CD14-positive monocyte (primary cell): ENCODE results near the gene TNNT3. TPM values are rescaled to one million over a fixed set of nuclear protein-coding genes. Genes with fewer than 3 reads are reported as not detected.

Experiments used
- DNase-seq, 3 donors: peaks; one replicate each; pipeline ENCODE4 v3.0.0-alpha.2; 2011 to 2022
- H2AFZ ChIP-seq: 2 replicates; pipeline ENCODE4 v1.6.0; 2012; ENCODE audit warnings: mild to moderate bottlenecking, low read depth, low read length, inconsistent platforms; ENCODE audit not compliant: insufficient read depth, poor library complexity, severe bottlenecking
- H3K27ac ChIP-seq, 2 donors: 1 replicate in 1 of 2; 2 replicates in 1 of 2; pipeline ENCODE4 v1.5.1; 2012 to 2013; ENCODE audit warnings: low read length in 2 of 2, control low read depth in 1 of 2, inconsistent platforms in 1 of 2, low read depth in 1 of 2, mild to moderate bottlenecking in 1 of 2
- H3K27me3 ChIP-seq, 2 donors: one replicate each; pipeline versions ENCODE4 v1.6.0 to v1.6.1; 2011 to 2013; ENCODE audit warnings: low read length in 2 of 2; ENCODE audit not compliant: control insufficient read depth in 2 of 2, insufficient read depth in 2 of 2
- H3K36me3 ChIP-seq, 2 donors: replicated peaks in 1 of 2; 1 replicate in 1 of 2; 2 replicates in 1 of 2; pipeline versions ENCODE4 v1.5.1 to v1.6.1; 2012 to 2013; ENCODE audit warnings: low read length in 2 of 2, control low read depth in 1 of 2, inconsistent platforms in 1 of 2, mild to moderate bottlenecking in 1 of 2; ENCODE audit not compliant: insufficient read depth in 2 of 2, control insufficient read depth in 1 of 2
- H3K4me1 ChIP-seq, 2 donors: 1 replicate in 1 of 2; 2 replicates in 1 of 2; pipeline versions ENCODE4 v1.5.1 to v1.6.1; 2012 to 2013; ENCODE audit warnings: low read length in 2 of 2, control low read depth in 1 of 2, inconsistent platforms in 1 of 2, mild to moderate bottlenecking in 1 of 2, moderate library complexity in 1 of 2; ENCODE audit not compliant: insufficient read depth in 2 of 2, control insufficient read depth in 1 of 2
- H3K4me2 ChIP-seq: replicated peaks from 2 replicates; pipeline ENCODE3; 2012; ENCODE audit warnings: low read length, moderate library complexity, mild to moderate bottlenecking; ENCODE audit not compliant: poor library complexity, severe bottlenecking; ENCODE audit errors: extremely low read depth
- H3K4me3 ChIP-seq, 3 experiments: fragments of 200-600 bp in 1 of 3; sonication (generic) in 1 of 3; replicated peaks in 1 of 3; 1 replicate in 2 of 3; 2 replicates in 1 of 3; pipeline ENCODE4 v1.5.1; 2011 to 2013; ENCODE audit warnings: low read length in 3 of 3, mild to moderate bottlenecking in 3 of 3, control low read depth in 2 of 3, low read depth in 2 of 3, inconsistent platforms in 1 of 3, moderate library complexity in 1 of 3
- H3K79me2 ChIP-seq: 2 replicates; pipeline ENCODE4 v1.6.0; 2012; ENCODE audit warnings: mild to moderate bottlenecking, control low read depth, inconsistent platforms, low read length, moderate library complexity; ENCODE audit not compliant: insufficient read depth
- H3K9ac ChIP-seq: 2 replicates; pipeline ENCODE4 v1.6.0; 2017; ENCODE audit warnings: low read length, mild to moderate bottlenecking; ENCODE audit not compliant: insufficient read depth, poor library complexity, severe bottlenecking
- H3K9me3 ChIP-seq, 2 donors: replicated peaks in 1 of 2; 1 replicate in 1 of 2; 2 replicates in 1 of 2; pipeline versions ENCODE4 v1.5.1 to v1.6.1; 2012 to 2013; ENCODE audit warnings: low read length in 2 of 2, control low read depth in 1 of 2; ENCODE audit not compliant: control insufficient read depth in 1 of 2, insufficient read depth in 1 of 2
- H4K20me1 ChIP-seq: 2 replicates; pipeline ENCODE4 v1.6.0; 2012; ENCODE audit warnings: mild to moderate bottlenecking, low read length, control low read depth, moderate library complexity; ENCODE audit not compliant: insufficient read depth
- H3K27ac Mint-ChIP-seq, 7 donors: one replicate each; pipeline ENCODE4 v1.8.0; 2020; ENCODE audit warnings: mild to moderate bottlenecking in 7 of 7, mixed read lengths in 7 of 7, moderate library complexity in 6 of 7, inconsistent platforms in 2 of 7
- H3K27me3 Mint-ChIP-seq, 3 donors: one replicate each; pipeline ENCODE4 v1.8.0; 2021 to 2022; ENCODE audit warnings: low read depth in 3 of 3, mild to moderate bottlenecking in 3 of 3, mixed read lengths in 3 of 3, moderate library complexity in 3 of 3, inconsistent platforms in 1 of 3
- H3K36me3 Mint-ChIP-seq, 2 donors: one replicate each; pipeline ENCODE4 v1.8.0; 2020; ENCODE audit warnings: mixed read lengths in 2 of 2, inconsistent platforms in 1 of 2, mild to moderate bottlenecking in 1 of 2
- H3K4me1 Mint-ChIP-seq: one replicate; pipeline ENCODE4 v1.8.0; 2020; ENCODE audit warnings: mild to moderate bottlenecking, mixed read lengths
- H3K4me3 Mint-ChIP-seq, 2 donors: one replicate each; pipeline ENCODE4 v1.8.0; 2020; ENCODE audit warnings: mild to moderate bottlenecking in 2 of 2, mixed read lengths in 2 of 2, moderate library complexity in 1 of 2
- H3K9me3 Mint-ChIP-seq, 7 donors: one replicate each; pipeline ENCODE4 v1.8.0; 2020 to 2022; ENCODE audit warnings: mixed read lengths in 7 of 7, mild to moderate bottlenecking in 6 of 7, moderate library complexity in 6 of 7, inconsistent platforms in 2 of 7
- WGBS: methylation state at CpG from one replicate; pipeline ENCODE4 v1.1.5; 2013; ENCODE audit warnings: missing lambda C conversion rate; ENCODE audit not compliant: insufficient coverage; 5-methylcytosine and 5-hydroxymethylcytosine counted together
- intact Hi-C, 2 donors: fragments of 100-400 bp; cut with micrococcal nuclease; formaldehyde crosslinking; loops; one replicate each; pipeline versions ENCODE4 v1.15.0 to v1.15.1; 2023
- polyA plus RNA-seq, 3 donors: library from polyadenylated mRNA; depleted of rRNA in 1 of 3; unstranded in 2 of 3; stranded (reverse) in 1 of 3; fragments of 300-500 nt in 2 of 3; fragments of >200 nt in 1 of 3; fragmentation: Illumina TruSeq in 2 of 3; gene quantifications; 1 replicate in 2 of 3; 2 replicates in 1 of 3; pipeline ENCODE4 v1.2.3, GENCODE V29; 2012 to 2021
- TF ChIP-seq, protein P1 (sequence below): fragments of 200-600 bp; IDR thresholded peaks from one replicate; pipeline ENCODE4 v1.8.0; 2022; ENCODE audit warnings: antibody characterized with exemption, mild to moderate bottlenecking

Gene TNNT3
- polyA plus RNA-seq, 3 donors, result 1.4 TPM; not detected in 2

DNA sequence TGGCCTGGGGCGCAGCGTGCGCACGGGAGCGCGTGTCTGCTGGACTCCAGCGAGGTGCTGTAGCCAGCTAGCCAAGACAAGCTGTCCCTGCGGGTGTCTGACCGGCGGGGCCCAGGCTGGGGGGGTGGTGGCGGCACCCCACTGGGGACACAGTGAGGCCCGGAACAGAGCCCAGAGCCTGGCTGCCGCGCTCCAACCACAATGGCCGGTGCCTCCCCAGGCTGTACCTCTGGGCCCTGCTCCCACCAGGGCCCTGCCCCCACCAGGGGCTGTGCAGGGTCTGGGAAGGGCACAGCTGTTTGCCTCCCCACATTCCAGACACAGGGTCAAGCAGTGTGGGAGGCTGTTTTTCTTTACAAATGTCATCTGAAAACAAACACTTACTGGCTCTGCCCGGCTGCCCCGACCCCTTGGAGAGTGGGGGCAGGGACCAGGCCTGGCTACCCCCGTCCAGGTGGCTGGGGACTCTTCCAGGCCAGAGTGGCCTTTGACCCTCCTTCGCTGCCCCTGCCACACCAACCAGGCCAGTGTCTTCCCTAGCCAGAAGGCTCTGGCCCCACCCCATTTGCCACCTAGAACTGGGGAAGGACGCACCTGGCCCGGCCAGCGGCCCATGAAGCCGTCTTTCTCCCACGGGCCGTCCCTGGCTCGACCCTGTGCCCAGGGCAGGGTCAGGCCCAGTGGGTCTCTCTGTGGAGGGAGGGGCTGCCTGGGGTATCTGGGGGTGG lies 63.5 kb downstream of the TNNT3 start:
- Histone ChIP-seq H3K27me3 (no peaks in the 10 kb centered on the region), H4K20me1 (no peaks in the 10 kb centered on the region), H3K4me3 (no peak overlapping the region), H2AFZ (no peak overlapping the region), H3K4me1 (no peaks in the 10 kb centered on the region), H3K79me2 (no peaks in the 10 kb centered on the region), H3K36me3 (no peaks in the 10 kb centered on the region), H3K9me3 (no peaks in the 10 kb centered on the region), H3K9ac (no peak overlapping the region), H3K4me2 (no peak overlapping the region), H3K27ac (no peak overlapping the region)
- TF ChIP-seq, protein P1, sequence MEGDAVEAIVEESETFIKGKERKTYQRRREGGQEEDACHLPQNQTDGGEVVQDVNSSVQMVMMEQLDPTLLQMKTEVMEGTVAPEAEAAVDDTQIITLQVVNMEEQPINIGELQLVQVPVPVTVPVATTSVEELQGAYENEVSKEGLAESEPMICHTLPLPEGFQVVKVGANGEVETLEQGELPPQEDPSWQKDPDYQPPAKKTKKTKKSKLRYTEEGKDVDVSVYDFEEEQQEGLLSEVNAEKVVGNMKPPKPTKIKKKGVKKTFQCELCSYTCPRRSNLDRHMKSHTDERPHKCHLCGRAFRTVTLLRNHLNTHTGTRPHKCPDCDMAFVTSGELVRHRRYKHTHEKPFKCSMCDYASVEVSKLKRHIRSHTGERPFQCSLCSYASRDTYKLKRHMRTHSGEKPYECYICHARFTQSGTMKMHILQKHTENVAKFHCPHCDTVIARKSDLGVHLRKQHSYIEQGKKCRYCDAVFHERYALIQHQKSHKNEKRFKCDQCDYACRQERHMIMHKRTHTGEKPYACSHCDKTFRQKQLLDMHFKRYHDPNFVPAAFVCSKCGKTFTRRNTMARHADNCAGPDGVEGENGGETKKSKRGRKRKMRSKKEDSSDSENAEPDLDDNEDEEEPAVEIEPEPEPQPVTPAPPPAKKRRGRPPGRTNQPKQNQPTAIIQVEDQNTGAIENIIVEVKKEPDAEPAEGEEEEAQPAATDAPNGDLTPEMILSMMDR, result no peak
- DNase-seq, result no peak
- Mint-ChIP-seq H3K4me1 (no peaks in the 10 kb centered on the region), H3K36me3 (no peaks in the 10 kb centered on the region), H3K27me3 (no peaks in the 10 kb centered on the region), H3K9me3 (no peaks in the 10 kb centered on the region), H3K27ac (no peak overlapping the region), H3K4me3 (no peak overlapping the region)
- WGBS, result no CpG with 5 or more reads among the region's 26 CpGs
- intact Hi-C loops, result no loop called here

DNA sequence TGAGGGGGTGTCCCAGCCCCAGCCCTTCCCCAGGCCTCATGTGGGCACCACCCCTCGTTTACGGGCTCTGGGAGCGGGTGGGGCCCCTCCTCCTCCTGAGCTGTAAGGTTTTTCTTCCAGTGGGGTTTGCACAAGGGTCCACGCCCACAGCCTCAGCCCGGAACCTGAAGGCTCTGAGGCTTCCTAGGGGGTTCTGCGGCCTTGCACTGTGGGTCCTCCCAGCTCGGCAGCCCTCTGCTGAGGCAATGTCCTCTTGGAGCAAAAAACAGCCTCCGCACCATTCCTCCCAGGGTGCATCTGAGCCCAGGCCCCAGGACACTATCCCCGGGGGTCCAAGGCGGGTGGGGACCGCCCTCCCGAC lies 64.1 kb downstream of the TNNT3 start:
- no peak overlapping the region for H3K27ac ChIP-seq
- WGBS, result no CpG with 5 or more reads among the region's 12 CpGs
- no peaks in the 10 kb centered on the region for H3K9me3 ChIP-seq
- H3K4me2 ChIP-seq, result no peak overlapping the region
- H3K4me3 Mint-ChIP-seq, result no peak overlapping the region
- no peaks in the 10 kb centered on the region for H3K4me1 Mint-ChIP-seq
- no peaks in the 10 kb centered on the region for H3K9me3 Mint-ChIP-seq
- no peaks in the 10 kb centered on the region for H3K27me3 Mint-ChIP-seq
- no peak overlapping the region for H2AFZ ChIP-seq
- DNase-seq, result no peak
- no peaks in the 10 kb centered on the region for H3K27me3 ChIP-seq
- no peak overlapping the region for H3K27ac Mint-ChIP-seq
- H3K79me2 ChIP-seq, result no peaks in the 10 kb centered on the region
- intact Hi-C loops, result no loop called here
- TF ChIP-seq, protein P1, result no peak
- no peak overlapping the region for H3K4me3 ChIP-seq
- no peaks in the 10 kb centered on the region for H3K4me1 ChIP-seq
- H3K36me3 Mint-ChIP-seq, result no peaks in the 10 kb centered on the region
- H4K20me1 ChIP-seq, result no peaks in the 10 kb centered on the region
- H3K36me3 ChIP-seq, result no peaks in the 10 kb centered on the region
- no peak overlapping the region for H3K9ac ChIP-seq
